Cerebellar nuclear complex (tissue), 1 donor: ENCODE results near the gene SIRT2.

Experiments
- DNase-seq, 2 experiments: peaks; one replicate each; lab custom pipeline; 2025; lab: John Stamatoyannopoulos, UW

The SIRT2 gene

GRCh38 chr19:38920602-38921419 is 21.4 kb upstream of the SIRT2 start:
- no peak for DNase-seq

GRCh38 chr19:38919837-38920601 is 20.6 kb upstream of the SIRT2 start:
- no peak for DNase-seq

- DNase-seq: no peak
Measured at GRCh38 chr19:38918526-38918925, 19.1 kb upstream of the SIRT2 start.

- DNase-seq: no peak
Measured at GRCh38 chr19:38917921-38918491, 18.6 kb upstream of the SIRT2 start.

GRCh38 chr19:38917516-38917915 is 18.1 kb upstream of the SIRT2 start:
- DNase-seq: no peak

GRCh38 chr19:38915329-38916321 is 16.2 kb upstream of the SIRT2 start:
- no peak for DNase-seq

- no peak for DNase-seq
Measured at GRCh38 chr19:38913958-38914357, 14.5 kb upstream of the SIRT2 start.

- no peak for DNase-seq
Measured at GRCh38 chr19:38912600-38913514, 13.4 kb upstream of the SIRT2 start.

- no peak for DNase-seq
Measured at GRCh38 chr19:38911388-38912001, 12.1 kb upstream of the SIRT2 start.

- no peak for DNase-seq
Measured at GRCh38 chr19:38910488-38910887, 11.1 kb upstream of the SIRT2 start.

- DNase-seq: no peak
Measured at GRCh38 chr19:38908911-38909310, 9.5 kb upstream of the SIRT2 start.

GRCh38 chr19:38907670-38908069 is 8.3 kb upstream of the SIRT2 start:
- no peak for DNase-seq

- DNase-seq: no peak
Measured at GRCh38 chr19:38907227-38907626, 7.8 kb upstream of the SIRT2 start.

GRCh38 chr19:38905620-38906019 is 6.2 kb upstream of the SIRT2 start:
- no peak for DNase-seq

- DNase-seq: no peak
Measured at GRCh38 chr19:38904581-38905539, 5.4 kb upstream of the SIRT2 start.

- DNase-seq: no peak
Measured at GRCh38 chr19:38901683-38902082, 2.3 kb upstream of the SIRT2 start.

- DNase-seq: no peak
Measured at GRCh38 chr19:38900743-38901190, 1.3 kb upstream of the SIRT2 start.

- DNase-seq: no peak
Measured at GRCh38 chr19:38900202-38900629, 798 bp upstream of the SIRT2 start.
